ENCODE data around the gene ST6GALNAC3.

DNA sequence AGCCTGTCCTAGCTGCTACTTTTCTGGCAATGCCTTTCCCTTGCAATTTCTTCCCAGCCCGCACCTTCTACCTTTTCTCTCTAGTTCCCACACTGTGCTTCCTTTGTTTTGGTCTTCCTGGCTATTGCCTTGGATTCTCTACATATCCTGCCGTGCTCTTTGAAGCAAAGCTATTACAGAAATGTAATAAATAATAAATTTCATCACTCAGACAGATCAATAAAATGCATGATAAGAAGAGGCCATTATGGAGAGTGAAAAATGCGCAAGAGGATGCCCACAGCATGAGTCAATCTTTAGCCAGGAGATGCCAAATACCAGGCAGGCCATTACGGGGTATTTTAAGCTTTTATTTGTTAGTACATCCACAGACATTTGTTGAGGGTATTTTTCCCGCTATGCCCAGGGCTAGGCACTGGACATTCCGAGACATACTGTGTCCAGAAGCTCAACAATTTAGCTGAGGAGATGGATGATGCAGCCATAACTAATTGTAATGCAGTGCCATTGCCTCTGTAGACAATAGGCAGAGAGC is 163.6 kb downstream of the ST6GALNAC3 start:
- TF ChIP-seq, protein P1, sequence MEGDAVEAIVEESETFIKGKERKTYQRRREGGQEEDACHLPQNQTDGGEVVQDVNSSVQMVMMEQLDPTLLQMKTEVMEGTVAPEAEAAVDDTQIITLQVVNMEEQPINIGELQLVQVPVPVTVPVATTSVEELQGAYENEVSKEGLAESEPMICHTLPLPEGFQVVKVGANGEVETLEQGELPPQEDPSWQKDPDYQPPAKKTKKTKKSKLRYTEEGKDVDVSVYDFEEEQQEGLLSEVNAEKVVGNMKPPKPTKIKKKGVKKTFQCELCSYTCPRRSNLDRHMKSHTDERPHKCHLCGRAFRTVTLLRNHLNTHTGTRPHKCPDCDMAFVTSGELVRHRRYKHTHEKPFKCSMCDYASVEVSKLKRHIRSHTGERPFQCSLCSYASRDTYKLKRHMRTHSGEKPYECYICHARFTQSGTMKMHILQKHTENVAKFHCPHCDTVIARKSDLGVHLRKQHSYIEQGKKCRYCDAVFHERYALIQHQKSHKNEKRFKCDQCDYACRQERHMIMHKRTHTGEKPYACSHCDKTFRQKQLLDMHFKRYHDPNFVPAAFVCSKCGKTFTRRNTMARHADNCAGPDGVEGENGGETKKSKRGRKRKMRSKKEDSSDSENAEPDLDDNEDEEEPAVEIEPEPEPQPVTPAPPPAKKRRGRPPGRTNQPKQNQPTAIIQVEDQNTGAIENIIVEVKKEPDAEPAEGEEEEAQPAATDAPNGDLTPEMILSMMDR (IDR thresholded peaks at IDR 0.05; ENCODE audit: low read length): no peak
- TF ChIP-seq EZH2 (optimal IDR thresholded peaks at IDR 0.05; ENCODE audit: low read depth, low read length): no peak
- no peak for TF ChIP-seq EZH2phosphoT487 (IDR thresholded peaks at IDR 0.05; ENCODE audit: low read length)

Data from MM.1S (cell line).